GM18868 (cell line): Measurements from ENCODE around the gene FLRT2.

ENCODE experiments used
- ATAC-seq: cut with Tn5 transposase; IDR thresholded peaks from one replicate; pipeline ENCODE4 v1.9.1; 2021; ENCODE audit warnings: mild to moderate bottlenecking, moderate library complexity; ENCODE audit not compliant: unreplicated experiment

FLRT2 gene

GRCh38 chr14:85529803-85530574 is at the start of gene FLRT2:
Gene FLRT2 (plus strand): TSS chr14:85530144. CDS start chr14:85621515, 91,371 bp downstream.
- no peak for ATAC-seq

- no peak for ATAC-seq
These were observed 48.5 kb upstream of the FLRT2 start for GRCh38 chr14:85481471-85481870.

DNA sequence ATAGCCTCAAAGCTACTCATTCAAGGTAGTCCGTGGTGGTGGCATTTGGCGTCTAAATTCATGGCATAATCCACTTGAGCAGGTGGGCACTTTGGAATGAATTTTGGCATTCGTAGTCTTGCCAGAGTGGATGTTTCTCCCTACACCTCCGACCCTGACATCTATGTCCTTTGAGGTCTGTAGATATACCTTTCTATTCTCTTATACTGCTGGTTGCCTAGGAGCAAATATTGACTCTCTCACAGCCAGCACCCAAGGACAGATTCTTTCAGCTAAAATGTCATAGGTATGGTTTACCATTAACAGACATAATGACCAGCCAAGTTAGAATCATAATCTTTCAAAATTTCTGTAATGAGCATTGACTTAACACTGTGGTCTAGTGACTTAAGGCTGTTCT is 47.4 kb upstream of the FLRT2 start:
- ATAC-seq: no peak

DNA sequence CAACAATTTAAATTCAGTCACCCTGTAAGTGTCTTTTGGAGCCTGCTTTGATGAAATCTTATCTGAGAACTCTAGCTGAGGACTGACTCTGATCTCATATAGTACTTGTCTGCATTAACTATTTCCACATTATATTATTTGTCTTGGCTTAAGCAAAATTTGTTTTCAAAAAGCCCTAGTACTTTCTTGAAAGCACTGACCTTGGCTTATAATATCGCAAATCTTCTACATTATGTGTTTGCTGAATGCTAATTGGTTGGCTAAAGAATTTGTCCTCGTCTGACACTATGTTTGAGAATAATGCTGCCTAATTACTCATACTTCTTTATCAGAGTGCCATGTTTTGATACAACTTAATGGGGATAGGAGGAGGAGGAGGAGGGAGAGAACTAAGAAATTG is 46.9 kb upstream of the FLRT2 start:
- no peak for ATAC-seq

DNA sequence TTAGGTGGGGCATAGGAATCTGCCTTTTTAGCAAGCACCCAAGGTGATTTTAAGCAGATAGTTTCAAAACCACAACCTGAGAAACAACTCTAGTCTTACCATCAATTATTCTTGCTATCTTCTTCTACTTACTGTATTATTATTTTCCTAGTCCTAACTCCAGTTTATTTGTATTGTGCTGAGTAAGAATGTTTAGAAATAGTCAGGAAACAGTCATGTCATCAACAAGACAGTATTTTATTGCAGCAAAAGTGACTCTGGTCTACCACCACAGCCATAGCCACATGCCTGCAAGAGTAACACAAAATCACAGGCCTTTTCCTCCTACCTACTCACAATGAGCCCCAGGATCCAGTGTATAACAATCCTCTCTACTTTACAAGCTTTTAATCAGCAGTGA is 46.3 kb upstream of the FLRT2 start:
- no peak for ATAC-seq

DNA sequence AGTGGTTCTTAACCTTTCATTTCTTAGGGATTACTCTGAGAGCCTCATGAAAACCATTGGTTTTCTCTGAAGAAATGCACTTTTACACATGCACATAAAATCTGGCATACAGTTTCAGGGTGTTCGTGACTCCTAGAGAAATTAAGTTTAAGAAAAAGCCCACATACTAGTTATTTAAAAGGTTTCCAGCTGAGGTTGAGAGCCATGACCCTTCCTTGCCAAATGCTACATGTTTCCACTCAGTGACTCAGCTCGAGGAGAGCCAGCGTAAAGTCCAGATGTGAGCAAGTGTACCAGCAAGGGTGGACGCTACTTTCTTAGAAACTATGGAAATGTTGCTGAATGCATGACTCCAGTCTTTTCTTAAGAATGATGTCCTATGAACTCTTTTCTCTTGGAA is 42.7 kb upstream of the FLRT2 start:
- ATAC-seq: no peak

GRCh38 chr14:85501751-85502150 is 28.2 kb upstream of the FLRT2 start:
- ATAC-seq: no peak

- no peak for ATAC-seq
These were observed 21.1 kb upstream of the FLRT2 start for GRCh38 chr14:85508863-85509262.

DNA sequence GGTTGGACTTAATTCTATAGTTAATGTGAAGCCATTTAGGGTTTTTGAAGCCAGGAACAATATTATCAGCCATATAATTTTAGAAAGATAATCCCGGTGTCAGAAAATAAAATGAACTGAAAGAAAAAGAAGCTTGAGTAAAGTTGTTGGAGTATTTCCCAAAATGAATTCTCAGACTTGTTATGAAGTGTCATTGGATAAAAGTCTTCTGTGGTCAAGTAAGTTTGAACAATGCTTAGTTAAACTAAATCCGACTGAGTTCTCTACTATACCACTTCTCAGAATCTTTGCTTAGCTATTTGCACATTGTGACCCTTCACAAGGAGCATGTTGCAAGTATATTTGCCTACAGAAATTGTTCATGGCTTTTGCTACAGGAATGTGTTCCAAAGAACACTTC is 17.5 kb upstream of the FLRT2 start:
- ATAC-seq: no peak

- ATAC-seq: no peak
These were observed 15.5 kb upstream of the FLRT2 start for GRCh38 chr14:85514487-85514886.

GRCh38 chr14:85516239-85517113 is 13.5 kb upstream of the FLRT2 start:
- ATAC-seq: no peak

DNA sequence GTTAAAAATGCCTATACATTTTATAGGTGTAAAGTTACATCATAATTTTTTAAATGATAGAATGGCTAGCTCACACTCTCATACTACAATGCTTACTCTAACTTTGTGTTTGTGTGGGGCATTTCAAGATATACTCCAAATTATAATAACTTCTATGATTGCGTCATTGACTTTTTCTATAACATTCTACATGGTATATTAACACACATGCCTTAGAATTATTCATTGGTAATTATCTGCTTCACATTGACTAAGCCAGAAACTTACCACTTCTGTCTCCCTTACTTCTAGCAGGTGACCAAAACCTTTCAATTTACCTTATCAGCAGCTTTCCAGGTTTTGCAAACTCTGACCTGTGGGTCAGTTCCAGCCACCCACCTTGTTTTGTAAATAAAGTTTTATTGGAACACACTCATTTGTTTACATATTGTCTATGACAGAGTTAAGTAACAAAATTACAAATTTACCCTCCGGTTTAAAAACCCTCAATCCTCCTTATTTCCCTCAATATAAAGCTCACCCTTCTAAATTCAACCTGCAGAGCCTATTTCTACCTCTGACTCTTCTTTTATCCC is 12.7 kb upstream of the FLRT2 start:
- ATAC-seq: no peak

GRCh38 chr14:85519661-85520305 is 10.2 kb upstream of the FLRT2 start:
- no peak for ATAC-seq

GRCh38 chr14:85520581-85520980 is 9.4 kb upstream of the FLRT2 start:
- ATAC-seq: no peak

GRCh38 chr14:85523624-85524023 is 6.3 kb upstream of the FLRT2 start:
- no peak for ATAC-seq

DNA sequence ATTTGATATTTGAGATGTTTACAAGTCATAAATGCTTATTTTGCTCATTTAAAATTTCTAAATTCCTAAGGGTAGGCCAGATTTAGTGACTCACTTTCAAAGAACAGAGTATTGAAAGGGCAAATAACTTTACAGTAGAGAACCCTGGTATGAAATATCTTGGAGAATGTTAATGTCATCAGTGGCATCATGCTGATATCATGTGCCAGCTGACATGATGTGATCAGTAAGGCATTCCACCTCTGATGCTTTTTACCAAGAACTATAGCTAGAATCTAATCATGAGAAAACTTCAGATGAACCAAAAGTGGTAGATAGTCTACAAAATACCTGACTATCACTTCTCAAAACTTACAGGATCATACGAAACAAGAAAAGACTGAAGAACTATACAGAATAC is 2.9 kb upstream of the FLRT2 start:
- no peak for ATAC-seq

DNA sequence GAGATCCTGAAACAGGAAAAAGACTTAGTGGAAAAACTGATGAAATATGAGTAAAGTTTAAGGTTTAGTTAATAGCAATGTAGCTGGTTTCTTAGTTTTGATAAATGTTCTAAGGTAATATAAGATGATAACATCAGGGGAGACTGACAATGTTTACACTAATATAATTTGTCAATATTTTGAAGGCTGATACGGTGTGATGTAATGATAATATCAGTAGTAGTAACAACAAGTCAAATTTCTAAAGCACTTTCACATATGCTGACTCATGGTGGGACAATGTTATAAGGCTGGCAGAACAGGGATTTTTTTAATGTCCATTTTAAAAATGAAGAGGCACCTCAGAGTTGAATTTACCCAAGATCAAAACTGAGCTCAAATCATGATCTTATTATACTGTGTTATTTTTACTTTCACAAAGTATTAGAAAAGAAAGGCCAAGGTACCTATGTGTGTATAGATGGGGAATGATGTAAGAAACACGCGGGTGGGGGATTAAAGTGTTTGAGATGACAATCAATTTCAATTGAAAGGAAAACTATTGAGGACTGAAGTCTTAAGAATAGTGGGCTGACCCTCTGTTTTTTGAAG is 2.4 kb upstream of the FLRT2 start:
- no peak for ATAC-seq

- ATAC-seq: no peak
These were observed 1.7 kb upstream of the FLRT2 start for GRCh38 chr14:85528080-85528896.

DNA sequence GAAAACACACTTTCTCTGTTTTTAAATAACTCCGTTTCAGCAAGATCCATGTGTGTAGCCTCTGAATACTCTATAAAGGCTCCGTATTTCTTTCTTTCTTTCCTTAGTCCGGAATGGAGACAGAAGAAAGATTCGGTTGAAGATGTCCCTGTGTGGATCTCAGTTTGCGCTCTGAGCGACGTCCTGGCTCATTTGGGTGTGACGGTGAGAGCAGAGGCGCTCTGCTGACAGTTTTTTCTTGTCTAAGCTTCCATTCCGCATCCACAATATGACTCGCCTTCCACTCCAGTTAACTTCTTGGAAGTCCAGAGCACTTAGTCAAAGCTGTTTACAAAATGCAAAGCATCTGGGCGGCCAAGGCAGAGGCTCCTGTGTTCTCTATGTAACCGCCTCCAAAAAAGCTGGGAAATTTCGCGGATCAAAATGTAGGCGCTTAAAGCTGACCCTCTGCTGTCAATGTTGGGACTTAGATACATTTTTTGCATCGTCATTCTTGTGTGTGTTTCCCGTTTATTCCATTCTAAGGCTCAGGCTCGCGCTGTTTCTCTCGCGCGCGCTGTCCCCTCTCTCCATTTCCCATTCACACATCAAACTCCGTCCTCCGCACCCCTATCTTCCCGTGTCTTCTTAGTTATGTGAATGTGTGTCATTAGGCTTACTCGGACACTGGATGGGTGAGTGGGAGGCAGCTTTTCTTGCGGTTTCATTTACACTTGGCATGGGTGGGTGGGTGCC is 880 bp upstream of the FLRT2 start:
- no peak for ATAC-seq
